DOHH2 (cell line): Measurements from ENCODE around the gene GRK1.

Experiments
- H3F3A ChIP-seq: fragments of 200-600 bp; sonication (generic), shearing (Covaris generic); 2 replicates; pipeline ENCODE4 v1.6.0; 2016; ENCODE audit warnings: antibody characterized with exemption, mild to moderate bottlenecking; ENCODE audit not compliant: control insufficient read depth, insufficient read depth
- H3K27ac ChIP-seq: fragments of 200-600 bp; sonication (generic); 2 replicates; pipeline ENCODE4 v1.5.1; 2014; ENCODE audit warnings: low read depth, mild to moderate bottlenecking, low read length, moderate library complexity
- H3K27me3 ChIP-seq: fragments of 200-600 bp; sonication (generic); 2 replicates; pipeline ENCODE4 v1.6.1; 2014; ENCODE audit warnings: mild to moderate bottlenecking, low read length, mixed read lengths; ENCODE audit not compliant: control insufficient read depth
- H3K36me3 ChIP-seq: fragments of 200-600 bp; sonication (generic); 2 replicates; pipeline ENCODE4 v1.6.1; 2014; ENCODE audit warnings: mild to moderate bottlenecking, low read length, moderate library complexity, mixed read lengths; ENCODE audit not compliant: control insufficient read depth
- H3K4me1 ChIP-seq: fragments of 200-600 bp; sonication (generic); 2 replicates; pipeline ENCODE4 v1.6.1; 2014; ENCODE audit warnings: mild to moderate bottlenecking, low read length, mixed read lengths; ENCODE audit not compliant: control insufficient read depth
- H3K4me2 ChIP-seq: fragments of 200-600 bp; sonication (generic); 2 replicates; pipeline ENCODE4 v1.6.0; 2014; ENCODE audit warnings: mild to moderate bottlenecking, low read length, moderate library complexity
- H3K4me3 ChIP-seq: fragments of 200-600 bp; sonication (generic); 2 replicates; pipeline ENCODE4 v1.5.1; 2014; ENCODE audit warnings: mild to moderate bottlenecking, low read length, mixed read lengths
- H3K79me2 ChIP-seq: fragments of 200-600 bp; sonication (generic); 2 replicates; pipeline ENCODE4 v1.6.1; 2014; ENCODE audit warnings: mild to moderate bottlenecking, low read length, mixed read lengths; ENCODE audit not compliant: control insufficient read depth
- H3K9me2 ChIP-seq: fragments of 200-600 bp; sonication (generic); replicated peaks from 2 replicates; pipeline ENCODE4 v1.6.1; 2014; ENCODE audit warnings: mild to moderate bottlenecking, low read length, mixed read lengths; ENCODE audit not compliant: control insufficient read depth
- H3K9me3 ChIP-seq: fragments of 200-600 bp; sonication (generic); 2 replicates; pipeline ENCODE4 v1.6.1; 2014; ENCODE audit warnings: antibody characterized with exemption, low read length, mixed read lengths; ENCODE audit not compliant: control insufficient read depth, insufficient read depth
- H4K20me1 ChIP-seq: fragments of 200-600 bp; sonication (generic); 2 replicates; pipeline ENCODE4 v1.6.0; 2014; ENCODE audit warnings: low read depth, mild to moderate bottlenecking, antibody characterized with exemption, low read length, moderate library complexity; ENCODE audit not compliant: control insufficient read depth, insufficient read depth
- CTCF ChIP-seq: fragments of 200-600 bp; sonication (generic); IDR thresholded peaks from one replicate; pipeline ENCODE4 v1.5.1; 2014; ENCODE audit warnings: antibody characterized with exemption, mild to moderate bottlenecking, low read depth, low read length; ENCODE audit not compliant: poor library complexity, severe bottlenecking
- EZH2phosphoT487 ChIP-seq: fragments of 200-600 bp; sonication (generic); IDR thresholded peaks from 2 replicates; pipeline ENCODE4 v1.6.1; 2017; ENCODE audit warnings: borderline replicate concordance, mild to moderate bottlenecking, antibody characterized with exemption, low read length, moderate library complexity, mixed read lengths

Gene GRK1

DNA sequence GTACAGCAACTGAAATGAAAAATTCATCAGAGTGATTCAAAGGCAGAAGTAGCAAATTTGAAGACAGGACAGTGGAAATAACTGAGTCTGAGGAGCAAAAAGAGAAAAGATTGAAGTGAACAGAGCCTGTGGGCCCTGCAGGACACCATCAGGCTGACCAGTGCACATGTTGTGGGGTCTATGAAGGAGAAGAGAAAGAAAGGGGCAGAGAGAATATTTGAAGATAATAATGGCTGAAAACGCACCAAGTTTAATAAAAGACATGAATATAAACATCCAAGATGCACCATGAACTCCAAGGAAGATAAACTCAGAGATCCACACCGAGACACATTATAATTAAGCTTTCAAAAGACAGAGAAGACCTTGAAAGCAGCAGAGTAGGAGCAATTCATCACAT, 24.5 kb upstream of the GRK1 start:
- no peaks in the 10 kb centered on the region for H3K79me2 ChIP-seq
- H3K9me2 ChIP-seq = no peaks in the 10 kb centered on the region
- H3K27me3 ChIP-seq = no peaks in the 10 kb centered on the region
- no peak overlapping the region for H3K4me3 ChIP-seq
- H3K27ac ChIP-seq = no peak overlapping the region
- H3K36me3 ChIP-seq = peaks cover 56% of the 10 kb centered on the region
- no peaks in the 10 kb centered on the region for H3K9me3 ChIP-seq
- no peak overlapping the region for H3K4me2 ChIP-seq
- no peak for TF ChIP-seq CTCF
- TF ChIP-seq EZH2phosphoT487 = no peak
- H3K4me1 ChIP-seq = no peaks in the 10 kb centered on the region
- 0 out of 2 replicates have a peak, but pooled peaks cover 3% of the 10 kb centered on the region for H4K20me1 ChIP-seq
- H3F3A ChIP-seq = peaks cover 23% of the 10 kb centered on the region

- H4K20me1 ChIP-seq = 0 out of 2 replicates have a peak, but pooled peaks cover 3% of the 10 kb centered on the region
- TF ChIP-seq EZH2phosphoT487 (no peak), CTCF (no peak)
- H3K4me3 ChIP-seq = no peak overlapping the region
- peaks cover 23% of the 10 kb centered on the region for H3F3A ChIP-seq
- no peaks in the 10 kb centered on the region for H3K4me1 ChIP-seq
- peaks cover 46% of the 10 kb centered on the region for H3K36me3 ChIP-seq
- H3K79me2 ChIP-seq = no peaks in the 10 kb centered on the region
- H3K4me2 ChIP-seq = no peak overlapping the region
- H3K9me2 ChIP-seq = no peaks in the 10 kb centered on the region
- H3K9me3 ChIP-seq = no peaks in the 10 kb centered on the region
- H3K27me3 ChIP-seq = no peaks in the 10 kb centered on the region
- no peak overlapping the region for H3K27ac ChIP-seq
Measured at GRCh38 chr13:113643593-113643992, 23.4 kb upstream of the GRK1 start.

GRCh38 chr13:113644800-113645199, 22.2 kb upstream of the GRK1 start:
- H3K9me2 ChIP-seq = no peaks in the 10 kb centered on the region
- H4K20me1 ChIP-seq = 0 out of 2 replicates have a peak, but pooled peaks cover 3% of the 10 kb centered on the region
- no peak for TF ChIP-seq EZH2phosphoT487
- TF ChIP-seq CTCF = no peak
- H3K79me2 ChIP-seq = no peaks in the 10 kb centered on the region
- H3K4me1 ChIP-seq = no peaks in the 10 kb centered on the region
- H3K4me3 ChIP-seq = no peak overlapping the region
- H3K4me2 ChIP-seq = no peak overlapping the region
- no peaks in the 10 kb centered on the region for H3K9me3 ChIP-seq
- H3F3A ChIP-seq = peaks cover 23% of the 10 kb centered on the region
- H3K27me3 ChIP-seq = no peaks in the 10 kb centered on the region
- H3K27ac ChIP-seq = no peak overlapping the region
- peaks cover 35% of the 10 kb centered on the region for H3K36me3 ChIP-seq
